Activated CD4-positive, alpha-beta memory T cell treated with anti-CD3 and anti-CD28 coated beads, Interleukin-2, amount 10 ng/mL, durations not matched to agents 7 days and 5 days (primary cell): ENCODE data around the gene PRKD1. TPM values are rescaled to one million over a fixed set of nuclear protein-coding genes. Genes with fewer than 3 reads are reported as not detected.
"Not testable (repeated sequence)": the region's sequence is repeated elsewhere in the genome, so short reads cannot be mapped to it uniquely, and the experiment has no call there.

ENCODE experiments used
- CTCF ChIA-PET: fragments of 350-600 bp; sonication (Branson Sonifier 250); formaldehyde crosslinking; loops from one replicate; lab custom pipeline; 2021; ENCODE audit warnings: antibody characterized with exemption, inconsistent platforms; lab: Charles Lee
- POLR2A ChIA-PET: fragments of 350-600 bp; sonication (Branson Sonifier 250); formaldehyde crosslinking; loops from one replicate; lab custom pipeline; 2021; ENCODE audit warnings: antibody characterized with exemption; lab: Charles Lee
- DNase-seq: peaks from one replicate; pipeline ENCODE4 v3.0.0-alpha.2; 2020
- H3K27ac Mint-ChIP-seq: one replicate; pipeline ENCODE4 v1.8.0; 2021; ENCODE audit warnings: mild to moderate bottlenecking, mixed read lengths
- H3K27me3 Mint-ChIP-seq: one replicate; pipeline ENCODE4 v1.8.0; 2021; ENCODE audit warnings: mixed read lengths
- H3K36me3 Mint-ChIP-seq: one replicate; pipeline ENCODE4 v1.8.0; 2021; ENCODE audit warnings: low read depth, mixed read lengths
- H3K4me1 Mint-ChIP-seq: one replicate; pipeline ENCODE4 v1.8.0; 2021; ENCODE audit warnings: mixed read lengths
- H3K4me3 Mint-ChIP-seq: one replicate; pipeline ENCODE4 v1.8.0; 2021; ENCODE audit warnings: mild to moderate bottlenecking, mixed read lengths
- H3K9me3 Mint-ChIP-seq: one replicate; pipeline ENCODE4 v1.8.0; 2021; ENCODE audit warnings: mixed read lengths
- total RNA-seq, 2 experiments: library from RNA; stranded (reverse); gene quantifications; one replicate each; pipeline ENCODE4 v1.2.3, GENCODE V29; 2021

Gene PRKD1
- total RNA-seq, 2 experiments from 2014 or later = not detected

- Mint-ChIP-seq H3K27me3 (no peaks in the 10 kb centered on the region), H3K27ac (no peak overlapping the region), H3K4me3 (no peak overlapping the region), H3K4me1 (no peaks in the 10 kb centered on the region), H3K9me3 (peaks cover 2% of the 10 kb centered on the region), H3K36me3 (no peaks in the 10 kb centered on the region)
- CTCF ChIA-PET = no interaction called here
- DNase-seq = no peak
- POLR2A ChIA-PET = no interaction called here
Measured at GRCh38 chr14:29893989-29894388, 33.7 kb downstream of the PRKD1 start.

- DNase-seq = no peak
- Mint-ChIP-seq H3K4me1 (no peaks in the 10 kb centered on the region), H3K9me3 (peaks cover 2% of the 10 kb centered on the region)
Measured at GRCh38 chr14:29892327-29892726, 35.3 kb downstream of the PRKD1 start.

GRCh38 chr14:29885988-29886387, 41.7 kb downstream of the PRKD1 start:
- no peak for DNase-seq
- POLR2A ChIA-PET = no interaction called here
- Mint-ChIP-seq H3K27me3 (no peaks in the 10 kb centered on the region), H3K4me1 (no peaks in the 10 kb centered on the region), H3K27ac (no peak overlapping the region), H3K9me3 (peaks cover 20% of the 10 kb centered on the region), H3K36me3 (no peaks in the 10 kb centered on the region), H3K4me3 (no peak overlapping the region)
- CTCF ChIA-PET = no interaction called here

More at GRCh38 chr14:29892327-29892726, 35.3 kb downstream of the PRKD1 start:
- no peaks in the 10 kb centered on the region for H3K27me3 Mint-ChIP-seq
- no peaks in the 10 kb centered on the region for H3K36me3 Mint-ChIP-seq
- H3K4me3 Mint-ChIP-seq = no peak overlapping the region
- CTCF ChIA-PET = no interaction called here
- H3K27ac Mint-ChIP-seq = no peak overlapping the region
- POLR2A ChIA-PET = no interaction called here

GRCh38 chr14:29868000-29868399, 59.6 kb downstream of the PRKD1 start:
- POLR2A ChIA-PET = no interaction called here
- Mint-ChIP-seq H3K4me1 (no peaks in the 10 kb centered on the region), H3K4me3 (no peak overlapping the region), H3K27me3 (no peaks in the 10 kb centered on the region), H3K36me3 (no peaks in the 10 kb centered on the region), H3K27ac (no peak overlapping the region), H3K9me3 (peaks cover 6% of the 10 kb centered on the region)
- CTCF ChIA-PET = no interaction called here
- no peak for DNase-seq

- ChIA-PET POLR2A (no interaction called here), CTCF (interaction anchor here (0.6 kb wide), 1 partner anchor 330 kb away, joined by 3 read pairs; no protein-coding TSS in a partner anchor)
- peaks cover 8% of the 10 kb centered on the region for H3K9me3 Mint-ChIP-seq
- no peaks in the 10 kb centered on the region for H3K4me1 Mint-ChIP-seq
- DNase-seq = no peak
- H3K27me3 Mint-ChIP-seq = no peaks in the 10 kb centered on the region
- H3K27ac Mint-ChIP-seq = no peak overlapping the region
- no peak overlapping the region for H3K4me3 Mint-ChIP-seq
- no peaks in the 10 kb centered on the region for H3K36me3 Mint-ChIP-seq
Measured at GRCh38 chr14:29865299-29865698, 62.3 kb downstream of the PRKD1 start.

- Mint-ChIP-seq H3K36me3 (no peaks in the 10 kb centered on the region), H3K27me3 (no peaks in the 10 kb centered on the region), H3K4me1 (no peaks in the 10 kb centered on the region), H3K4me3 (no peak overlapping the region), H3K27ac (no peak overlapping the region), H3K9me3 (peaks cover 10% of the 10 kb centered on the region)
- CTCF ChIA-PET = no interaction called here
- no peak for DNase-seq
- POLR2A ChIA-PET = no interaction called here
Measured at GRCh38 chr14:29861996-29862395, 65.7 kb downstream of the PRKD1 start.

- H3K9me3 Mint-ChIP-seq = peaks cover 28% of the 10 kb centered on the region
- H3K36me3 Mint-ChIP-seq = no peaks in the 10 kb centered on the region
- ChIA-PET CTCF (no interaction called here), POLR2A (no interaction called here)
- DNase-seq = no peak
- no peak overlapping the region for H3K27ac Mint-ChIP-seq
- H3K4me1 Mint-ChIP-seq = no peaks in the 10 kb centered on the region
- no peaks in the 10 kb centered on the region for H3K27me3 Mint-ChIP-seq
- no peak overlapping the region for H3K4me3 Mint-ChIP-seq
Measured at GRCh38 chr14:29858299-29858698, 69.3 kb downstream of the PRKD1 start.

GRCh38 chr14:29857551-29857950, 70.1 kb downstream of the PRKD1 start:
- Mint-ChIP-seq H3K4me3 (no peak overlapping the region), H3K9me3 (peaks cover 28% of the 10 kb centered on the region), H3K4me1 (no peaks in the 10 kb centered on the region), H3K27ac (no peak overlapping the region), H3K27me3 (no peaks in the 10 kb centered on the region), H3K36me3 (no peaks in the 10 kb centered on the region)
- DNase-seq = no peak
- CTCF ChIA-PET = no interaction called here
- POLR2A ChIA-PET = no interaction called here

- CTCF ChIA-PET = no interaction called here
- Mint-ChIP-seq H3K27me3 (no peaks in the 10 kb centered on the region), H3K4me3 (no peak overlapping the region), H3K36me3 (no peaks in the 10 kb centered on the region), H3K9me3 (peaks cover 23% of the 10 kb centered on the region), H3K4me1 (no peaks in the 10 kb centered on the region), H3K27ac (no peak overlapping the region)
- POLR2A ChIA-PET = no interaction called here
- DNase-seq = no peak
Measured at GRCh38 chr14:29856516-29856915, 71.1 kb downstream of the PRKD1 start.

- H3K27ac Mint-ChIP-seq, H3K36me3 Mint-ChIP-seq, H3K4me3 Mint-ChIP-seq, DNase-seq, H3K27me3 Mint-ChIP-seq, CTCF ChIA-PET, POLR2A ChIA-PET, H3K4me1 Mint-ChIP-seq: not testable (repeated sequence)
- H3K9me3 Mint-ChIP-seq = peaks cover 27% of the 10 kb centered on the region
Measured at GRCh38 chr14:29853691-29854090, 74.0 kb downstream of the PRKD1 start.

- Mint-ChIP-seq H3K9me3 (peaks cover 27% of the 10 kb centered on the region), H3K27ac (no peak overlapping the region), H3K36me3 (no peaks in the 10 kb centered on the region), H3K4me1 (no peaks in the 10 kb centered on the region), H3K27me3 (no peaks in the 10 kb centered on the region), H3K4me3 (no peak overlapping the region)
- POLR2A ChIA-PET = no interaction called here
- DNase-seq = no peak
- CTCF ChIA-PET = no interaction called here
Measured at GRCh38 chr14:29853272-29853671, 74.4 kb downstream of the PRKD1 start.

GRCh38 chr14:29851397-29851796, 76.2 kb downstream of the PRKD1 start:
- Mint-ChIP-seq H3K27me3 (no peaks in the 10 kb centered on the region), H3K27ac (no peak overlapping the region), H3K9me3 (peaks cover 29% of the 10 kb centered on the region), H3K36me3 (no peaks in the 10 kb centered on the region), H3K4me3 (no peak overlapping the region), H3K4me1 (no peaks in the 10 kb centered on the region)
- CTCF ChIA-PET = no interaction called here
- POLR2A ChIA-PET = no interaction called here
- no peak for DNase-seq

GRCh38 chr14:29847056-29847380, 80.6 kb downstream of the PRKD1 start:
- CTCF ChIA-PET = no interaction called here
- H3K27ac Mint-ChIP-seq = no peak overlapping the region
- H3K4me3 Mint-ChIP-seq = no peak overlapping the region

GRCh38 chr14:29846339-29847055, 81.2 kb downstream of the PRKD1 start:
- ChIA-PET CTCF (no interaction called here), POLR2A (no interaction called here)
- H3K36me3 Mint-ChIP-seq = no peaks in the 10 kb centered on the region
- DNase-seq = no peak
- H3K9me3 Mint-ChIP-seq = peaks cover 16% of the 10 kb centered on the region
- no peak overlapping the region for H3K4me3 Mint-ChIP-seq
- no peak overlapping the region for H3K27ac Mint-ChIP-seq
- H3K4me1 Mint-ChIP-seq = no peaks in the 10 kb centered on the region
- no peaks in the 10 kb centered on the region for H3K27me3 Mint-ChIP-seq

More at GRCh38 chr14:29847056-29847380, 80.6 kb downstream of the PRKD1 start:
- peaks cover 16% of the 10 kb centered on the region for H3K9me3 Mint-ChIP-seq
- H3K4me1 Mint-ChIP-seq = no peaks in the 10 kb centered on the region
- DNase-seq = no peak
- POLR2A ChIA-PET = no interaction called here
- no peaks in the 10 kb centered on the region for H3K27me3 Mint-ChIP-seq
- H3K36me3 Mint-ChIP-seq = no peaks in the 10 kb centered on the region
